CD1c-positive myeloid dendritic cell (primary cell): ENCODE measurements around the gene PM20D2.

Experiments
- DNase-seq: peaks from one replicate; pipeline ENCODE4 v3.0.0-alpha.2; 2016; ENCODE audit errors: extremely low spot score

Gene PM20D2

GRCh38 chr6:89204096-89204495, 58.2 kb downstream of the PM20D2 start:
- no peak for DNase-seq

DNA sequence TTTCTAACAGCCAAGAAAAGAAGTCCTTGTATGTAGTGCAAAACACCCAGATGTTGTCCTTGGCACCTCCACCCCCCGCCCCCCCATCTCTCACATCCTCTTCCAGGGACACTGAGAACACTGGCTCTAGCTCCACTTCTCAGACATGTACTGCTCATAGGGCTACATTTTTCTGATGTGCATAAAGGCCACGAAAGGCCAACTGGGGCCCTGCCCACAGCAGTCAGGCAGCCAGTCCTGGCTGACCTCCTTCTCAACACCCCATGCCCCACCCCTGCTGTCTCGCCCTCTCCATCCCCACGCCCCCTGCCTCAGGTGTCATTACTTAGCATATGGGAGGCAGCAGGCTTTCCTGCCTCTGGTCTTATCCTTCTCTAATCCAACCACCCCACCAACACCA, 60.0 kb downstream of the PM20D2 start:
- peak; percentile 42 for DNase-seq

DNA sequence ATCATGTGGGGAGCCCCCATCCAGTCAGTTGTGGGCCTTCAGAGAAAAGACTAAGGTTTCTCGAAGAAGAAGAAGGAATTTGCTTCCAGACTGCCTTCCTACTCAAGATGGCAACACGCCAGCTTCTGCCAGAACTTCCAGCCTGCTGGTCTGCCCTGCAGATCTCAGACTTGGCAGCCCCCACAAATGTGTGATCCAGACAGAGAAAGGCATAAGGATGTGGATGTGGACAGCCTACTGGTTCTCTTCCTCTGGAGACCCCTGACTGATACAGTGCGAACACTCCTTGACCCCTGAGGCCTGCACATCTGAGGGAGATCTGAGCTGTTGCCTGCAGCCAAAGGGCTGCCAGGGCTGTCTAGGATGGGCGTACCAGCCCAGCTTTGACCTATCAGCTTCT, 62.7 kb downstream of the PM20D2 start:
- no peak for DNase-seq

- no peak for DNase-seq
Observed at GRCh38 chr6:89209457-89209856, 63.6 kb downstream of the PM20D2 start.

GRCh38 chr6:89212472-89212871, 66.6 kb downstream of the PM20D2 start:
- DNase-seq: no peak

DNA sequence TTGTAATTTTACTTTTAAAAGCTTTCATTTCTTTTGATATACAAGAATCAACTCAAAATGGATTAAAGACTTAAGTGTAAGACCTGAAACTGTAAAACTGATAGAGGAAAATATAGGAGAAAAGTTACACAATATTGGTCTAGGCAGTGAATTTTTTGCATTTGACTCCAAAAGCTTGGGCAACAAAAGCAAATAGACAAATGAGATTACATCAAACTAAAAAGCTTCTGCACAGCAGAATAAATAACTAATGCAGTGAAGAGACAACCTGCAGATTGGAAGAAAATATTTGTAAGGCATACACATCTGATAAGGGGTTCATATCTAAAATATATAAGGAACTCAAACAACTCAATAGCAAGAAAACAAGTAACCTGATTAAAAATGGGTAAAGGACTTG, 68.3 kb downstream of the PM20D2 start:
- DNase-seq: no peak
